Panc1 (cell line): ENCODE data around the gene MXRA8.

Experiments used
- CTCF ChIP-seq: fragments of 450-650 bp; IDR thresholded peaks from 2 replicates; pipeline ENCODE4 v1.5.1; 2017; ENCODE audit warnings: mild to moderate bottlenecking
- REST ChIP-seq, 2 experiments: IDR thresholded peaks; 2 replicates each; pipeline ENCODE4 v1.6.1; 2011 to 2012; ENCODE audit warnings: low read depth in 2 of 2, control low read depth in 1 of 2, low read length in 1 of 2, mild to moderate bottlenecking in 1 of 2, moderate library complexity in 1 of 2; ENCODE audit not compliant: insufficient read depth in 1 of 2
- TCF7L2 ChIP-seq: IDR thresholded peaks from 2 replicates; pipeline ENCODE4 v1.6.1; 2011; ENCODE audit warnings: mild to moderate bottlenecking, low read depth, low read length, inconsistent platforms

- TF ChIP-seq CTCF (no peak), TCF7L2 (no peak), REST (IDR thresholded peaks at IDR 0.05; ENCODE audit: insufficient read depth in 1 of 2, low read depth in 2 of 2, low read length in 1 of 2) (no peak)
Observed at GRCh38 chr1:1330366-1331067, 27.8 kb downstream of the MXRA8 start.
